ENCODE results near the gene MRTFA. TPM values are rescaled to one million over a fixed set of nuclear protein-coding genes. Genes with fewer than 3 reads are reported as not detected.
"Not testable (repeated sequence)": the region's sequence is repeated elsewhere in the genome, so short reads cannot be mapped to it uniquely, and the experiment has no call there.

MRTFA gene
- total RNA-seq, 4 donors from 2014 or later, result 46.0 to 408 (median 90.0) TPM

DNA sequence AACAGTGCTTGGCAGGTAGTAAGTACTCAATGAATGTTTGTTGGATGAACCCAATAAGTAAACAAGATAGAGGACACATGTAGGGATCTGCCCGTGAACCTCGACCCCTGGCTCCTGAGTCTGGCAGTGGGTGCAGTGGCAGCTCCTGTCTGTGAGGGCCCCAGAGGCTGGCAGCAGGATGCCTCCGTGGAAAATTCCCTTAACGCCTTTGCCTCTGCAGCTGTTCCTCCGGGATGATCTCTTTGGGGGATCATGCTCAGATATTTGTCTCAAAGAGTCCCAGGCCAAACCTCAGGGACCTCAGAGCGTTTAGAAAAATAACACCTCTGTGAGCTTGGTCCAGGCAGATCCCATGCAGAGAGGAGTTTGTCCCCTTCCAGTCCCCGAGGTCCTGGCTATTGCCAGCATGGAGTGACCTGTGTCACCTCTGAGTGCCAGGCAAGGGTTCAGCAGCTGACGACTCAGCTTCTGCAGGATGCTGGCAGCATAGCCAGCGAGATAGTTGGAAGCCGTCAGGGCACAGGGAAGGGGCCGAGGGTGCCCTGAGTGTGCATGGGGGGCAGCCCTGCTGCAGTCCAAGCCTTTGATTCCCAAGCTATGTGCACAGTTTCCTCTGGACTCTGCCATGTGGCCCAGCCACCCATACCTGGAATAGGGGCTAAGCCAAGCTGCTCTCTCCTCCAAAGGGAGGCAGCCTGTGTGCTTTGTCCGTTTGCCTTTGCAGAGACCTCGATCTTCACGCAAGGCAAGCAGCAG is 42.2 kb upstream of the MRTFA start:
- H3K4me3 ChIP-seq, result peak overlapping the region in 1 of 4 donors; percentile 19
- H3K36me3 ChIP-seq, result no peaks in the 10 kb centered on the region
- in situ Hi-C loops (cut with MboI; ENCODE audit: low pct_ligation_motif_present in 1 of 4, low pct_unique_long_range_greater_than_20kb in 1 of 4, low sequenced_read_pairs in 3 of 4), result no loop called here
- no peaks in the 10 kb centered on the region for H3K9me3 ChIP-seq
- intact Hi-C loops (cut with DNase I; ENCODE audit: low total_unique reads), result no loop called here
- WGBS, 2 donors (ENCODE audit: low coverage in 1 of 2), result 60 to 73% methylated on average over 2 to 14 of the region's 14 CpGs
- no peak overlapping the region for H3K27ac ChIP-seq
- no peak for DNase-seq
- H3K27me3 ChIP-seq, result peaks cover 23% of the 10 kb centered on the region
- H3K4me1 ChIP-seq, result peaks cover 0 to 21% (median 13%) of the 10 kb centered on the region in 4 donors
- TF ChIP-seq POLR2A (IDR thresholded peaks at IDR 0.05) (no peak), CTCF (IDR thresholded peaks at IDR 0.05) (no peak), EP300 (IDR thresholded peaks at IDR 0.05; ENCODE audit: low read depth) (no peak), POLR2AphosphoS5 (IDR thresholded peaks at IDR 0.05) (no peak)

- TF ChIP-seq EP300 (IDR thresholded peaks at IDR 0.05; ENCODE audit: low read depth) (no peak), POLR2A (IDR thresholded peaks at IDR 0.05) (no peak), POLR2AphosphoS5 (IDR thresholded peaks at IDR 0.05) (no peak), CTCF (IDR thresholded peaks at IDR 0.05) (no peak)
- peaks cover 0 to 12% (median 9%) of the 10 kb centered on the region in 4 donors for H3K4me1 ChIP-seq
- WGBS, 2 donors (ENCODE audit: low coverage in 1 of 2), result 95% methylated on average over 3 of the region's 3 CpGs; no CpG with 5 or more reads in 1 of the 2 donors
- DNase-seq, result no peak
- no peak overlapping the region for H3K27ac ChIP-seq
- peaks cover 23% of the 10 kb centered on the region for H3K27me3 ChIP-seq
- no peaks in the 10 kb centered on the region for H3K36me3 ChIP-seq
- in situ Hi-C loops (cut with MboI; ENCODE audit: low pct_ligation_motif_present in 1 of 4, low pct_unique_long_range_greater_than_20kb in 1 of 4, low sequenced_read_pairs in 3 of 4) (no loop called here), intact Hi-C loops (cut with DNase I; ENCODE audit: low total_unique reads) (no loop called here)
- no peaks in the 10 kb centered on the region for H3K9me3 ChIP-seq
- H3K4me3 ChIP-seq, result no peak overlapping the region
Observed at GRCh38 chr22:40676644-40677043, 40.1 kb upstream of the MRTFA start.

- H3K9me3 ChIP-seq; H3K27ac ChIP-seq; H3K4me3 ChIP-seq; H3K36me3 ChIP-seq; DNase-seq; intact Hi-C loops (cut with DNase I; ENCODE audit: low total_unique reads); in situ Hi-C loops (cut with MboI; ENCODE audit: low pct_ligation_motif_present in 1 of 4, low pct_unique_long_range_greater_than_20kb in 1 of 4, low sequenced_read_pairs in 3 of 4): not testable (repeated sequence)
- peaks cover 0 to 12% (median 9%) of the 10 kb centered on the region in 4 donors for H3K4me1 ChIP-seq
- H3K27me3 ChIP-seq, result peaks cover 23% of the 10 kb centered on the region
- WGBS, 2 donors (ENCODE audit: low coverage in 1 of 2), result 83% methylated on average over 4 of the region's 4 CpGs; no CpG with 5 or more reads in 1 of the 2 donors
Observed at GRCh38 chr22:40676166-40676565, 39.6 kb upstream of the MRTFA start.

- WGBS, 2 donors (ENCODE audit: low coverage in 1 of 2), result 86% methylated on average over 4 of the region's 4 CpGs; no CpG with 5 or more reads in 1 of the 2 donors
- no peak for DNase-seq
- TF ChIP-seq CTCF (IDR thresholded peaks at IDR 0.05) (no peak), EP300 (IDR thresholded peaks at IDR 0.05; ENCODE audit: low read depth) (no peak), POLR2A (IDR thresholded peaks at IDR 0.05) (no peak), POLR2AphosphoS5 (IDR thresholded peaks at IDR 0.05) (no peak)
- peaks cover 0 to 4% (median 3%) of the 10 kb centered on the region in 4 donors for H3K4me1 ChIP-seq
- no peaks in the 10 kb centered on the region for H3K36me3 ChIP-seq
- in situ Hi-C loops (cut with MboI; ENCODE audit: low pct_ligation_motif_present in 1 of 4, low pct_unique_long_range_greater_than_20kb in 1 of 4, low sequenced_read_pairs in 3 of 4), result no loop called here
- H3K4me3 ChIP-seq, result no peak overlapping the region
- intact Hi-C loops (cut with DNase I; ENCODE audit: low total_unique reads), result no loop called here
- peaks cover 10% of the 10 kb centered on the region for H3K27me3 ChIP-seq
- H3K9me3 ChIP-seq, result no peaks in the 10 kb centered on the region
- H3K27ac ChIP-seq, result no peak overlapping the region
Observed at GRCh38 chr22:40674274-40674673, 37.8 kb upstream of the MRTFA start.
